ENCODE results near the gene SSTR1.
"Not testable (repeated sequence)": the region's sequence is repeated elsewhere in the genome, so short reads cannot be mapped to it uniquely, and the experiment has no call there.

Gene SSTR1

GRCh38 chr14:38207736-38208617 is at the start of gene SSTR1:
Gene SSTR1 (plus strand): TSS chr14:38207904. CDS start chr14:38209390, 1,486 bp downstream.
- DNase-seq, result no peak

- no peak for DNase-seq
These were observed 49.2 kb upstream of the SSTR1 start for GRCh38 chr14:38158468-38158867.

GRCh38 chr14:38168416-38168815 is 39.3 kb upstream of the SSTR1 start:
- no peak for DNase-seq

GRCh38 chr14:38171197-38171596 is 36.5 kb upstream of the SSTR1 start:
- no peak for DNase-seq

GRCh38 chr14:38174711-38175110 is 33.0 kb upstream of the SSTR1 start:
- no peak for DNase-seq

GRCh38 chr14:38175658-38176057 is 32.0 kb upstream of the SSTR1 start:
- DNase-seq, result no peak

GRCh38 chr14:38176379-38176778 is 31.3 kb upstream of the SSTR1 start:
- no peak for DNase-seq

- no peak for DNase-seq
These were observed 23.6 kb upstream of the SSTR1 start for GRCh38 chr14:38184132-38184531.

- no peak for DNase-seq
These were observed 22.0 kb upstream of the SSTR1 start for GRCh38 chr14:38185671-38186070.

GRCh38 chr14:38186216-38186615 is 21.5 kb upstream of the SSTR1 start:
- DNase-seq, result no peak

GRCh38 chr14:38187528-38187927 is 20.2 kb upstream of the SSTR1 start:
- DNase-seq, result no peak

- no peak for DNase-seq
These were observed 17.6 kb upstream of the SSTR1 start for GRCh38 chr14:38189930-38190726.

GRCh38 chr14:38190846-38191245 is 16.9 kb upstream of the SSTR1 start:
- DNase-seq, result not testable (repeated sequence)

GRCh38 chr14:38191491-38191890 is 16.2 kb upstream of the SSTR1 start:
- DNase-seq, result not testable (repeated sequence)

GRCh38 chr14:38197001-38197783 is 10.5 kb upstream of the SSTR1 start:
- DNase-seq, result no peak

GRCh38 chr14:38197784-38198335 is 9.8 kb upstream of the SSTR1 start:
- DNase-seq, result no peak

- no peak for DNase-seq
These were observed 9.3 kb upstream of the SSTR1 start for GRCh38 chr14:38198425-38198824.

GRCh38 chr14:38199076-38199475 is 8.6 kb upstream of the SSTR1 start:
- no peak for DNase-seq

- no peak for DNase-seq
These were observed 8.0 kb upstream of the SSTR1 start for GRCh38 chr14:38199739-38200138.

GRCh38 chr14:38201137-38201828 is 6.4 kb upstream of the SSTR1 start:
- no peak for DNase-seq

GRCh38 chr14:38202444-38203191 is 5.1 kb upstream of the SSTR1 start:
- no peak for DNase-seq
